ENCODE measurements around the gene TSPAN17. TPM values are rescaled to one million over a fixed set of nuclear protein-coding genes. Genes with fewer than 3 reads are reported as not detected.

TSPAN17 gene
- total and polyA plus RNA-seq, 2 donors (not counting 1 experiment from before 2014, with no cell fraction given), result 34.8 to 35.2 TPM

DNA sequence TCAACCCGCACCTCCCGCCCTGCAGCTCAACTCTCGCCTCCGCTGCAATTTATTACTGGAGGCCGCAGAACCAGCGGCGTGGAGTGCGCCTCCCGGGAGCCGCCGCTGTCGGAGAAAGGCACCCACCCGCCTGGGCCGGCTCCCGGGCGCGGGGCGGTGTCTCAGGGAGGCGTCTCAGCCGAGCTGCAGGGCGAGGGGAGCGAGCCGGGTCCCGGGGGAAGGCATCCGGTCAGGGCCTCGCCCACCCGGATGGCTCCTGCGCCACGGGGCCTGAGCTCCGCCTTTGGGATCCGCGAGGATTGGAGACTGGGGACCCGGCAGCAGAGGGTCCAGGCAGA lies 32.9 kb downstream of the TSPAN17 start:
- H3K9me3 ChIP-seq (ENCODE audit: control insufficient read depth, insufficient read depth, low read depth, low read length), result no peaks in the 10 kb centered on the region
- H3K4me3 ChIP-seq (replicated peaks in 1 of 4; ENCODE audit: control extremely low read depth in 1 of 4, insufficient read depth in 1 of 4, low read depth in 3 of 4, low read length in 4 of 4), result no peak overlapping the region
- H3K27ac ChIP-seq (ENCODE audit: insufficient read depth, low read length), result no peak overlapping the region
- H3K4me2 ChIP-seq (ENCODE audit: extremely low read depth, insufficient read depth, low read length), result no peak overlapping the region
- H4K20me1 ChIP-seq (ENCODE audit: control insufficient read depth, extremely low read depth, insufficient read depth, low read length), result no peaks in the 10 kb centered on the region
- no peaks in the 10 kb centered on the region for H3K36me3 ChIP-seq (ENCODE audit: control insufficient read depth, insufficient read depth, low read length)
- H2AFZ ChIP-seq (ENCODE audit: low read length), result no peak overlapping the region
- no peak for DNase-seq (ENCODE audit: low read depth in 2 of 2)
- H3K4me1 ChIP-seq (ENCODE audit: control insufficient read depth, extremely low read depth, insufficient read depth, low read length), result peaks cover 5% of the 10 kb centered on the region
- no peak for TF ChIP-seq EZH2 (IDR thresholded peaks at IDR 0.05; ENCODE audit: low read length, missing control alignments)
- TF ChIP-seq, protein P1, sequence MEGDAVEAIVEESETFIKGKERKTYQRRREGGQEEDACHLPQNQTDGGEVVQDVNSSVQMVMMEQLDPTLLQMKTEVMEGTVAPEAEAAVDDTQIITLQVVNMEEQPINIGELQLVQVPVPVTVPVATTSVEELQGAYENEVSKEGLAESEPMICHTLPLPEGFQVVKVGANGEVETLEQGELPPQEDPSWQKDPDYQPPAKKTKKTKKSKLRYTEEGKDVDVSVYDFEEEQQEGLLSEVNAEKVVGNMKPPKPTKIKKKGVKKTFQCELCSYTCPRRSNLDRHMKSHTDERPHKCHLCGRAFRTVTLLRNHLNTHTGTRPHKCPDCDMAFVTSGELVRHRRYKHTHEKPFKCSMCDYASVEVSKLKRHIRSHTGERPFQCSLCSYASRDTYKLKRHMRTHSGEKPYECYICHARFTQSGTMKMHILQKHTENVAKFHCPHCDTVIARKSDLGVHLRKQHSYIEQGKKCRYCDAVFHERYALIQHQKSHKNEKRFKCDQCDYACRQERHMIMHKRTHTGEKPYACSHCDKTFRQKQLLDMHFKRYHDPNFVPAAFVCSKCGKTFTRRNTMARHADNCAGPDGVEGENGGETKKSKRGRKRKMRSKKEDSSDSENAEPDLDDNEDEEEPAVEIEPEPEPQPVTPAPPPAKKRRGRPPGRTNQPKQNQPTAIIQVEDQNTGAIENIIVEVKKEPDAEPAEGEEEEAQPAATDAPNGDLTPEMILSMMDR (conservative IDR thresholded peaks at IDR 0.05 in 1 of 2, IDR thresholded peaks at IDR 0.05 in 1 of 2; ENCODE audit: low read depth in 1 of 2, low read length in 2 of 2), result no peak
- no peak overlapping the region for H3K9ac ChIP-seq (ENCODE audit: insufficient read depth, low read length)
- H3K79me2 ChIP-seq (ENCODE audit: control insufficient read depth, insufficient read depth, low read length), result no peaks in the 10 kb centered on the region
- peaks cover 34% of the 10 kb centered on the region for H3K27me3 ChIP-seq (ENCODE audit: control insufficient read depth, insufficient read depth, low read length)

GRCh38 chr5:176682016-176682531 lies 34.8 kb downstream of the TSPAN17 start:
- Histone ChIP-seq H3K4me3 (replicated peaks in 1 of 4; ENCODE audit: control extremely low read depth in 1 of 4, insufficient read depth in 1 of 4, low read depth in 3 of 4, low read length in 4 of 4) (no peak overlapping the region), H3K27me3 (ENCODE audit: control insufficient read depth, insufficient read depth, low read length) (peaks cover 32% of the 10 kb centered on the region), H3K9ac (ENCODE audit: insufficient read depth, low read length) (no peak overlapping the region), H2AFZ (ENCODE audit: low read length) (no peak overlapping the region), H4K20me1 (ENCODE audit: control insufficient read depth, extremely low read depth, insufficient read depth, low read length) (no peaks in the 10 kb centered on the region), H3K4me1 (ENCODE audit: control insufficient read depth, extremely low read depth, insufficient read depth, low read length) (no peaks in the 10 kb centered on the region), H3K4me2 (ENCODE audit: extremely low read depth, insufficient read depth, low read length) (no peak overlapping the region), H3K9me3 (ENCODE audit: control insufficient read depth, insufficient read depth, low read depth, low read length) (no peaks in the 10 kb centered on the region), H3K36me3 (ENCODE audit: control insufficient read depth, insufficient read depth, low read length) (no peaks in the 10 kb centered on the region), H3K27ac (ENCODE audit: insufficient read depth, low read length) (no peak overlapping the region), H3K79me2 (ENCODE audit: control insufficient read depth, insufficient read depth, low read length) (no peaks in the 10 kb centered on the region)
- TF ChIP-seq, protein P1 (conservative IDR thresholded peaks at IDR 0.05 in 1 of 2, IDR thresholded peaks at IDR 0.05 in 1 of 2; ENCODE audit: low read depth in 1 of 2, low read length in 2 of 2), result no peak
- no peak for TF ChIP-seq EZH2 (IDR thresholded peaks at IDR 0.05; ENCODE audit: low read length, missing control alignments)
- no peak for DNase-seq (ENCODE audit: low read depth in 2 of 2)

GRCh38 chr5:176685010-176685409 lies 37.7 kb downstream of the TSPAN17 start:
- H3K9ac ChIP-seq (ENCODE audit: insufficient read depth, low read length), result no peak overlapping the region
- no peak overlapping the region for H3K4me2 ChIP-seq (ENCODE audit: extremely low read depth, insufficient read depth, low read length)
- TF ChIP-seq, protein P1 (conservative IDR thresholded peaks at IDR 0.05 in 1 of 2, IDR thresholded peaks at IDR 0.05 in 1 of 2; ENCODE audit: low read depth in 1 of 2, low read length in 2 of 2), result no peak
- TF ChIP-seq EZH2 (IDR thresholded peaks at IDR 0.05; ENCODE audit: low read length, missing control alignments), result no peak
- no peak overlapping the region for H2AFZ ChIP-seq (ENCODE audit: low read length)
- H3K79me2 ChIP-seq (ENCODE audit: control insufficient read depth, insufficient read depth, low read length), result no peaks in the 10 kb centered on the region
- peaks cover 19% of the 10 kb centered on the region for H3K27me3 ChIP-seq (ENCODE audit: control insufficient read depth, insufficient read depth, low read length)
- no peaks in the 10 kb centered on the region for H4K20me1 ChIP-seq (ENCODE audit: control insufficient read depth, extremely low read depth, insufficient read depth, low read length)
- H3K27ac ChIP-seq (ENCODE audit: insufficient read depth, low read length), result no peak overlapping the region
- H3K9me3 ChIP-seq (ENCODE audit: control insufficient read depth, insufficient read depth, low read depth, low read length), result no peaks in the 10 kb centered on the region
- H3K36me3 ChIP-seq (ENCODE audit: control insufficient read depth, insufficient read depth, low read length), result no peaks in the 10 kb centered on the region
- no peak overlapping the region for H3K4me3 ChIP-seq (replicated peaks in 1 of 4; ENCODE audit: control extremely low read depth in 1 of 4, insufficient read depth in 1 of 4, low read depth in 3 of 4, low read length in 4 of 4)
- H3K4me1 ChIP-seq (ENCODE audit: control insufficient read depth, extremely low read depth, insufficient read depth, low read length), result no peaks in the 10 kb centered on the region
- DNase-seq (ENCODE audit: low read depth in 2 of 2), result no peak

All from fibroblast of lung (primary cell).